GM12874 (cell line): ENCODE data around the gene ARHGAP1.

ENCODE experiments used
- CTCF ChIP-seq: IDR thresholded peaks from 2 replicates; pipeline ENCODE4 v1.5.1; 2011; ENCODE audit warnings: low read depth, mild to moderate bottlenecking, control low read depth, low read length, moderate library complexity; ENCODE audit not compliant: insufficient read depth

ARHGAP1 gene

GRCh38 chr11:46657186-46657585 lies 43.2 kb downstream of the ARHGAP1 start:
- TF ChIP-seq CTCF = no peak

- no peak for TF ChIP-seq CTCF
Observed at GRCh38 chr11:46655631-46656030, 44.8 kb downstream of the ARHGAP1 start.

GRCh38 chr11:46649180-46649738 lies 51.2 kb downstream of the ARHGAP1 start:
- TF ChIP-seq CTCF = no peak

DNA sequence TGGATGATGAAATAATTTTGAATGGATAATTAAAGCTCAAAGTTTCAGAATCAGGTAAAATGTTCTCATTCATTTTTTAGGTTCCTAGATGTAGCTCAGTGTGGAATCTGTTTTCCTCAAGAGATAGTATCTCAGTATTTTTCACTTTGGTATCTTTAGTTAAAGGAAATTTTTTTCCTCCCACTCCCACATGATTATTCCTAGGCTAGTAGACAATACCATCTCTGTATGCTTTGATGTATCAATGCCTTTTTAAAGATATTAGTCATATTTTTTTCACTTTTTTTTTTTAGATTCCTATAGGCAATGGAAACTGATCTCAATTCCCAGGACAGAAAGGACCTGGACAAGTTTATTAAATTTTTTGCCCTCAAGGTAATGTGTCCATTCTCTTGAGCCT lies 56.4 kb downstream of the ARHGAP1 start:
- TF ChIP-seq CTCF = no peak

- TF ChIP-seq CTCF = no peak
Observed at GRCh38 chr11:46643531-46643930, 56.9 kb downstream of the ARHGAP1 start.

- TF ChIP-seq CTCF = no peak
Observed at GRCh38 chr11:46642627-46643335, 57.6 kb downstream of the ARHGAP1 start.

- TF ChIP-seq CTCF = no peak
Observed at GRCh38 chr11:46641639-46642038, 58.8 kb downstream of the ARHGAP1 start.
